GM21825 (cell line): ENCODE results near the gene RPS5.
A peak's percentile ranks its signal among the peaks of the same experiment; 100 is the strongest.
"Not testable (repeated sequence)": the region's sequence is repeated elsewhere in the genome, so short reads cannot be mapped to it uniquely, and the experiment has no call there.

Experiments used
- ATAC-seq: cut with Tn5 transposase; IDR thresholded peaks from one replicate; pipeline ENCODE4 v1.9.1; 2021; ENCODE audit warnings: mild to moderate bottlenecking, moderate library complexity; ENCODE audit not compliant: unreplicated experiment

RPS5 gene

DNA sequence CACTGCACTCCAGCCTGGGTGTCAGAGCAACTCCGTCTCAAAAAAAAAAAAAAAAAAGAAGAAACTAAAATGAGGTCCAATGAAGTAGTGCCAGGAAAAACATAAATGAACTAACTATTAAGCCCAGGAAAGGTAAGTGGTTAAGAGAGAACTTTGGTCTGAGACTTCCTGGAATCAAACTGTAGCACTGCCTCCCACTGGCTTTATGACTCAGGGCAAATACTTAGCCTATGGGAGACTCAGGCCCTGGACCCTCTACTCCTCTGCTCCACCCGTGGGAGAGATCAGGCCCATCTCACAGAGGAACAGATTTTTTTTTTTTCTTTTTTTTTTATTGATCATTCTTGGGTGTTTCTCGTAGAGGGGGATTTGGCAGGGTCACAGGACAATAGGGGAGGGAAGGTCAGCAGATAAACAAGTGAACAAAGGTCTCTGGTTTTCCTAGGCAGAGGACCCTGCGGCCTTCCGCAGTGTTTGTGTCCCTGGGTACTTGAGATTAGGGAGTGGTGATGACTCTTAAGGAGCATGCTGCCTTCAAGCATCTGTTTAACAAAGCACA is 16.9 kb downstream of the RPS5 start:
- ATAC-seq = not testable (repeated sequence)

DNA sequence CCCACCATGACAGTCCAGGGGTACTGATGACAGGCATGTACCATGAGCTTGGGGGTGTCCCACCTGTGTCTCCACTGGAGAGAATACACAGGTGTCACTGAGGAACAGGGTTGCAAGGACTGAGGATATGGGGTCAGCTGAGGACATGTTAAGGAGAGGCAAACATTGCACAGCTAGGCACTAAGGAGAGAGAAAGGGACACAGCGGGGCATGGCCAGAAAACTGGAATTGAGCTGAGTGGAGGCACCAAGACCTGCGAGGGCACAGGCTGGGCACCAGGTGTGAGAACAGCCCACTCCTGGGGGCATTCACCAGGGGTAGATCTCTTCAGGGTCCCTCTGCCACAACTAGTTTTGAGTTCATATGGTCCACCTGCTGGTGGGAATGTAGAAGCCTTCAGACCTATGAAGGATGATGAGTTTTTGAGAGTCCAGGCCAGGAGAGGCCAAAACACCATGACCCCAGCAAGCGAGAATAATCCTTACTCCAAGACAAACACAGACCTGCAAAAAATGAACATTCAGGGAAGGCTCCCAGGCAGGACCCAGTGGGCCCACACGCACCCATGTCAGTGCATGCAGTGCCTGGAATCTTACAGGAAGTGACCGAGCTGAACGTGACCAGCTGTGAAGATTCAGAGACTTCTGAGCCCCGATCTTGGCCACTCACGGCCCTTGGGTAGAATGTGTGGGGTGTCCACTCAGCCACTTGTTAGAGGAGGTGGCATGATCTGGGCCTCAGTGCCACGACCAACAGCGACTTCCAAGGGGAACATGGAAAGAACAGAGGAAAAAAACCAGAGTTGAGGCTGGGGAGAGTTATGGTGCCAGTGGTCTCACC is 20.0 kb downstream of the RPS5 start:
- no peak for ATAC-seq

DNA sequence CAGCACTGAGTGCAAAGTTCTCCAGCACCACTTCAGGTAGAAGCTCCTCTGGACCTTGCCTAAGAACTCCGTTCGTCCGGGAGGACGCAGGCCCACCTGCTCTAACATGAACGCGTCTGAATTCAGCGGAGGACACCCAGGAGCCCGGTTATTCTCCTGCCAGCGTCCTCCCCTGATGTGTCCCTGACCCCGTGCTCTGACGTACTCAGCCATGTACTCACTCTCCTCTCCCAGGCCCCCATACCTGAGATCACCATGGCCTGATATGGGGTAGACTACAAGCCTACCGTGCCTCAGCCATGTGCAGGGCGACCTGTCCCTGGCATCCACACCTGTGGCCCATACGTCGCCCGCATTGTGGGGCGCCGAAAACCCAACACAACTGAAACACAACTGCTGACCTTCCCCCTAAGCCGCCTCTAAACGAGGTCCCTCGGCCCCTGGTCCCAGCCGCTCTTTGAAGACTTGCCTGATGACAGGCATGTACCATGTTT is 20.6 kb downstream of the RPS5 start:
- peak; percentile 3 for ATAC-seq

DNA sequence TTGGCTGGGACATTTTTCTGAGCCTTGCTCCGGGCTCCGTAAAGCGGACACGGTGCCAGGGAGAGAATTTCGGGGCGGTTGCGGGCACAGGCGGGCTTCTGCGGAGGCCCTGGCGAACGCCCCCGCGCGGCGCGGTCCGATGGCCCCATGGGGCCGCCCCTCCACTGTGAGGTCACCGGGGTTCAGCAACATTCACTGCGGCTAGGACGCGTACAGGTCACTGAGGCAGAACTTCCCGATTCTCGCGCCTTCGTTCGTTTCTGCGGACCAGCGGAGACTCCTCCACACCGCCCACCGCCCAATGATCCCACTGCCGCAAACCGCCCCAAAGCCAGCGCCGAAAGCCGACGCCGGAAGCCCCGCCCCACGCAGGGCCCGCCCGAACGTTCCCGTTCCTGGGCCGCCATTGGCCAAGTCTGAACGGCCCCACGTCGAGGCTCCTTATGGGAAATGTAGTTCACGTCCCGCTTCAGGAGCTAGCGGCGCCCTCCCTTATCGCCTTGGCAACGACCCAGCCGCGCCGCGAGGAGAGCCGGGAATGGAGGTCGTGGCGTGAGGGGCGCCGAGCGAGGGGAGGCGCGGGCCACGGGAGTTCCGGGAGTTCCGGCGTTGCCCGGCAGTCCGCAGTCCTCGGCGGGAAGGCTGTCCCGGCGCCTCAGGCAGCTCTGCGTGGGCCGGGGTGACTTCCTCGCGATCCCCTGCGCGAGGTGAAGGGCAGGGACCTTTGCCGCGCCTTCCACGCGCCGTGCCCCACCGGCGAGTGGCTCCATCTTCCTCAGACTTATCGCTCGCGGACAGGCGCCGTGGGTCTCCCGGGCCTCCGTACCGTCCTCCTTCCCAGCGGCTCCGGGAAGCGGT is 21.3 kb downstream of the RPS5 start, which contains the start of gene ZNF584:
Gene ZNF584 (plus strand): TSS at position 498 of the 858 bp plus-strand sequence. CDS start 499 bp downstream, outside the sequence.
- ATAC-seq = peak; percentile 81

DNA sequence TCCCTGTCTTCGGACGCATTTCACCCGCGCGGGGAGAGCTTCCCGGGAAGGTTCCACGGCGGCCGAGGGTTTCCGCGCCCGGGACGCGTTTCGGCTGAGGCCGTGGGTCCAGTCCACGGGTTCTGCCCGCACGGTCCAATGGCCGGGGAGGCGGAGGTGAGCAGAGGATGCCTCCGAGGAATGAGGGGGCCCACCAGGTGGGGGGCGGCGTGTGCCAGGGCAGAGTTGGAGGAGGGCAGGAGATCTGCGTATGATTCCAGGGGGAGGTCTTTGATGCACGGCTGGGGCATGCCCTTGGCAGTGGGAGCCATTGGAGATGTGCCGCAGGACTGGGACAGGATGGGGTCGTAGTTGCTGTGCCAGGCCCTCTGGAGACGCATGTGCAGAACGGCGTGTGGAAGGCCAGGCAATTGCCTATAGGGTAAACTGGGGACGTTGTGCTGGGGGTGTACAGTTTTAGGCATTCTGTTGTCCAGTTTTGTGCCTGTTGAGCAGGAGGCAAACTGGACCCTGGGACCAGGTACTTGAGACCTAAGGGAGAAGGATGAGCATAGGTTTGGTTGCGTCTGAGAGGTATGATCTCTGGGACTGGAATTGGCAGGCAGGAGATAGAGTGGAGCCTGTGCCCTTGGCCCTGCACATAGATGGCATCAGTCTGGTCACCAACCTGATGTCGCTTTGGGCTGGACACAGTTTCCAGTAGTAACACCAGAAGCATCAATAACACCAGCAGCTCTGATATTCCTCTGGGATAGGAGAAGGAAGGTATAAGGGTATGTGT is 22.1 kb downstream of the RPS5 start:
- peak; percentile 18 for ATAC-seq

DNA sequence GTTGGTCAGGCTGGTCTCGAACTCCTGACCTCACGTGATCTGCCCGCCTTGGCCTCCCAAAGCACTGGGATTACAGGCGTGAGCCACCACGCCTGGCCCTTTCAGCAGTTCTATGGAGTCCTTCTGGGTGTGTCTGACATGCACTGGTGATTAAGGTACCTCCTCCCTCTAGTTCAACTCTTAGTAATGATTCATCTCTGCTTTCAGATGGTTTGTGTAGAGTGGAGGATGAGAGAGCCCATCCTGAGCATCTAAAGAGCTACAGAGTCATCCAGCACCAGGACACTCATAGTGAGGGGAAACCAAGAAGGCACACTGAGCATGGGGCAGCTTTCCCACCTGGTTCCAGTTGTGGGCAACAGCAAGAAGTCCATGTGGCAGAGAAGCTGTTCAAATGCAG is 29.5 kb downstream of the RPS5 start:
- ATAC-seq = no peak

DNA sequence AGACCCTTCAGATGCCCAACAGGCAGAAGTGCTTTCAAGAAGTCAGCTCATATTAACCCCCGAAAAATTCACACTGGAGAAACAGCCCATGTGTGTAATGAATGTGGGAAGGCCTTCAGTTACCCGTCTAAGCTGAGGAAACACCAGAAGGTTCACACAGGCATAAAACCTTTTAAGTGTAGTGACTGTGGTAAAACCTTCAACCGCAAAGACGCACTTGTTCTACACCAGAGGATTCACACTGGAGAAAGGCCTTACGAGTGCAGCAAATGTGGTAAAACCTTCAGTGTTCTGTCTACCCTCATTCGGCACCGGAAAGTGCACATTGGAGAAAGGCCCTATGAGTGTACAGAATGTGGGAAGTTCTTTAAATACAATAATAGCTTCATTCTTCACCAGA is 30.0 kb downstream of the RPS5 start:
- no peak for ATAC-seq

DNA sequence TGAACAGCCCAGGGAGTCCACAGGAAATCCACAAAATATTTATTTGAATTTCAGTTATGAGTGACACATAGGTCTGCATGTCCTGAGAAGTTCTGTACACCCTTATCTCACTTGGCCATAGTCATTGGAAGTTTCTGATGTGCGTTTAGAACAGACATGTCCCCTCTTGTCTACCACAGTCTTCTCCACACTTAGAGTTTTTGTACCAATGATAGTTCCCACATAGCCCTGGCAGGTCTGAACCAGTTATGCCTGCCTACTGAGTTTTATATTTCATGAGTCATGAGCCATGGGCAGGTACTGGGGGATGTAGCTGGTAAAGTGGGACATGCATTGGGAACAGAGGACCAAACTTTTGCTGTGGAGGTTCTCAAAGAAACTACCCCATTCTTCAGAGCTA is 41.5 kb downstream of the RPS5 start:
- no peak for ATAC-seq

DNA sequence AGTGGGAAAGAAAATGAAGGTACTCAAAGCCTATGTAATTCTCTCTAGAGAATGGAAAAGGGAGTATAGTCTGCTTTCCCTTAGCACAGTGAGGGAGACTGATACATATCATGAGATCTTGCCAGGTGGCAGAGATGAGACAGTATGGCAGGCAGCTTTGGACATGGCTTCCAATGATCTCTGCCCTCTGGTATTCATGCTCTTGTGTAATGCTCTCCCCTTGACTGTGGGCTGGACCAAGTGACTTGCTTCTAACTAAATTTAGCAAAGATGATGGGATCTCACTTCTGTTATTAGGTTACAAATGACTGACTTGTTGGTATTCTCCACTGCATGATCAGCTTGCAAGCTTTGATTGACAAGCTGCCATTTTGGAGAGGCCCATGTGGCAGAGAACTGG is 42.7 kb downstream of the RPS5 start:
- ATAC-seq = no peak

DNA sequence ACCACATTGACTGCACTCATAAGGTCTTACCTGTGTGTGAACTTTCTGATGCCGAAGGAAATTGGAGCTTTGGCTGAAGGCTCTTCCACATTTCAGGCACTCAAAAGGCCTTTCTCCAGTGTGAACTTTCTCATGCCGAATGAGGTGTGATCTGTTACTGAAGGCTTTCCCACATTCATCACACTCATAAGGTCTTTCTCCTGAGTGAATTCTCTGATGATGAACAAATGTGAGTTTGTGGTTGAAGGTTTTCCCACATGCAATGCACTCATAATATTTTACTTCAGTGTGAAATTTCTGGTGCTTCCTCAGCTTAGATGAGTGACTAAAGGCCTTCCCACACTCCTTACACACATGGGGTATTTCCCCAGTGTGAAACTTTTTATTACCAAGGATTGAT is 47.1 kb downstream of the RPS5 start:
- no peak for ATAC-seq

DNA sequence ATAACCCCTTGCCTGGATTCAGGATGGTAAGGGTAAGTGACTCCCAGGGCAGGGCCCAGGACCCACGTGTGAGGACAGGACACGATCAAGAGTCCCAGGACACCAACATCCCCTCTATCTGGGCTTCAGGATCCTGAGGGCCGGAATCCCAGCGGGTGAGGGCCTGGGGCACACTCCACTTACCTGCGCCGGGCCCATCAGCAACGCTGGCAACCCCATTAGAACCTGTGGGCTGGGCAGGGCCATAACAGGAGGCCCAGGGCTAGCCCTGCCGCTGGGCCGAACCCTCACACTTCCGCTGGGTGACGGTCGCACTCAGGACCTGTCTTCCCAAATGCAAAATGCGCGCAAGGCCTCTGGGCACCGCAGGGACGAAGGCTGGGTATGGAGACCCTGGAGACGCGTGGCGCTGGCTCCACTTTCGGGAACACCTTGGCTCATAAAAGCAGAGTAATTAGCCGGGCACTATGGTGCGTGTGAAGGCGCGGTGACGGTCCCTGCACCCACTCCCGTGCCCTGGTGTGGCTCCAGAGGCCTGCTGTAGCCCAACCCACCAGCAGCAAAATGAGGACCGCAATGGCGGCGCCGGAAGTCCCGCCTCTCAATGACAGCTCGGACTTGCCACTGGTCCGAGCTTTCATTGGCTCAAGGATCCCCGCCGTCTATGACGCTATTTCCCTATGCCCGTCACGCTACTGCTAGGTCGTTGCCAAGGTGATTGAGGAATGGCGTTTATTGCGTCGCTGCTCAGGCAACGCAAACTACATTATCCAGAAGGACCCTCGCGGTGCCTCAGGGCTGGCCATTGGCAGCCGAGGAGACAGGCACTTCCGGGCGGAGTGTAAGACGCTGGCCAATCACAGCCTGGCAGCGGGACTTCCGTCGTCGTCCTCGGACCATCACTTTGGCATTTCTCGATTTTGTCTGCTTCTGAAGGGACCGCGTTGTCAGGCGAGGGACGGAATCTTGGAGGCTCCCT is 52.8 kb downstream of the RPS5 start, which contains the start of gene ZNF132:
Gene ZNF132 (minus strand): TSS at position 578 of the 979 bp plus-strand sequence. CDS start 332 bp downstream, at position 246.
- ATAC-seq = peak; percentile 94

DNA sequence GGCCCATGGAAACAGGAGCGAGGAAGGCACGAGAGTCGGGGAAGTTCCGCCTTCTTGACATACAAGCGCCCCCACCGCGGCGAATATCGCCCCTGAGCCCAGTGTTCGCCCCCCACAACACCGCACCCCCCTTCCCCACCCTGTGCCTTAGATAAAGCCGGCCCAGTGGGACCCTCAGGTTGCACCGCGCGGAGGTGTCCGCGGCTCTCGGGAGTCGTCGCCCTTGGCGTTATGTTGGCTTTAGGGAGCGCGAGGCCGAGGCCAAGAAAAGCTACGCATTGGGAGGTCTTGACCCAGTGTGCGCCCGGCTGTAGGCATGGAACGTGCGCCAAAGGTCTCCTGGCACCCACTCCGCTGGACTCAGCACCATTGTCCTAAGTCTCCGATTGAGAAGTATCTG is 53.5 kb downstream of the RPS5 start:
- ATAC-seq = no peak

DNA sequence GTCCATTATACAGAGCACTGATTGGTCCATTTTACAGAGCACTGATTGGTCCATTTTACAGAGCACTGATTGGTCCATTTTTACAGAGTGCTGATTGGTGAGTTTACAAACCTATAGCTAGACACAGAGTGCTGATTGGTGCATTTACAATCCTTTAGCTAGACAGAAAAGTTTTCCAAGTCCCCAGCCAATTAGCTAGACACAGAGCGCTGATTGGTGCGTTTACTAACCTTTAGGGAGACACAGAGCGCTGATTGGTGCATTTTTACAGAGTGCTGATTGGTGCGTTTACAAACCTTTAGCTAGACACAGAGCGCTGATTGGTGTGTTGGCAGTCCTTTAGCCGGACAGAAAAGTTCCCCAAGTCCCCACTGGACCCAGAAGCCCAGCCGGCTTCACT is 55.9 kb downstream of the RPS5 start:
- ATAC-seq = not testable (repeated sequence)
